ENCODE measurements around the gene GUCA1C. TPM values are rescaled to one million over a fixed set of nuclear protein-coding genes. Genes with fewer than 3 reads are reported as not detected.

The GUCA1C gene, protein sequence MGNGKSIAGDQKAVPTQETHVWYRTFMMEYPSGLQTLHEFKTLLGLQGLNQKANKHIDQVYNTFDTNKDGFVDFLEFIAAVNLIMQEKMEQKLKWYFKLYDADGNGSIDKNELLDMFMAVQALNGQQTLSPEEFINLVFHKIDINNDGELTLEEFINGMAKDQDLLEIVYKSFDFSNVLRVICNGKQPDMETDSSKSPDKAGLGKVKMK
- not detected in 2 replicates for total RNA-seq (2011; cell fraction: chromatin; rRNA removed; ENCODE audit: low replicate concordance)
- total RNA-seq (2011; cell fraction: nucleolus; rRNA removed): not detected in 2 replicates
- not detected in 2 replicates for total RNA-seq (2011; cell fraction: nucleoplasm; rRNA removed)
- total RNA-seq (2014; rRNA removed): not detected in 2 replicates
- total RNA-seq (2014; rRNA removed; fragmentation: Illumina TruSeq; extraction: Trizol): not detected in 2 replicates
- total RNA-seq (2015; rRNA removed; fragmentation: Illumina TruSeq; extraction: Trizol): not detected in 2 replicates
- total RNA-seq (2021): not detected in 2 replicates
- polyA plus RNA-seq (2011; rRNA removed): not detected in 2 replicates
- not detected in 2 replicates for polyA plus RNA-seq (2011; cell fraction: cytosol; rRNA removed)
- polyA plus RNA-seq (2011; cell fraction: nucleus; rRNA removed): not detected in 2 replicates
- polyA plus RNA-seq (2012): not detected in 2 replicates
- not detected in 2 replicates for polyA plus RNA-seq (2014; fragmentation: Illumina TruSeq; extraction: Trizol)
- not detected for polyA plus RNA-seq (2014; fragmentation: Nextera tagmentation; extraction: Ambion mirVana)
- polyA plus RNA-seq (2014; rRNA removed): not detected in 2 replicates
- not detected in 2 replicates for polyA minus RNA-seq (2011; rRNA and poly(A)+ RNA removed)
- polyA minus RNA-seq (2011; cell fraction: cytosol; rRNA and poly(A)+ RNA removed): not detected in 2 replicates
- polyA minus RNA-seq (2011; cell fraction: nucleus; rRNA and poly(A)+ RNA removed): not detected in 2 replicates
- percentile 5 among the genes with signal in this experiment for Bru-seq, nascent RNA
- percentile 6 among the genes with signal in this experiment for BruChase-seq, experiment 1, labeled RNA remaining after a 2-hour chase
- not detected for BruChase-seq, experiment 2, labeled RNA remaining after a 6-hour chase
- long read RNA-seq, experiment 1: 0 reads
- long read RNA-seq, experiment 2: 0 reads
- long read RNA-seq, experiment 3: 0 reads

DNA sequence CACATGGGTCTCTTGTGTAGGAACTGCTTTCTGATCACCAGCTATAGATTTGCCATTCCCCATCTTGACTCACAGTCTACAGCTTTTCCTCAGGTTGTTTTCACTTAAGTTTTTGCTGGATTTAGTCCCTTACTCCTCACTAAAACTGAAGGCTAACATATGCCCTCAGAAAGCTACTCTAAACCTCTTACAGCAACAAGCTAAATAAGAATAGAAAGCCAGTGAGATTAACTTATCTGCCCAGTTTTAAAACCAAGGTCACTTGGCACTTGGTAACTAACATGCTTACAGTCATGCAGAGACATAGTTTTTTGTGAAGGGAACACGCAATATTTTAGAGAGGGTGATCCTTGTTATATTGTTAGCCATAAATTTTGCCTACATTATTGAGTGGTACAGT is at the start of gene GUCA1C:
GUCA1C (minus strand) TSS at position 180 of the 400 bp plus-strand sequence; CDS start at position 63, 117 bp downstream.
- no peak within 1 kb of the TSS for H3K4me3 ChIP-seq
- BruUV-seq (replicated peaks): no TSS peak
- in situ Hi-C loops (cut with MboI): no loop called here
- intact Hi-C loops (cut with micrococcal nuclease): no loop called here
- 0% methylated on average over 1 of the region's 1 CpG for WGBS (ENCODE audit: insufficient coverage, low coverage, missing lambda C conversion rate)
- POLR2A ChIA-PET: interaction anchor here (1.1 kb wide), 1 partner anchor 68 kb away, joined by 3 read pairs; no protein-coding TSS in a partner anchor
- no peaks in the 10 kb centered on the region for H4K20me1 ChIP-seq (replicated peaks; ENCODE audit: control insufficient read depth, insufficient read depth, low read length)
- TF ChIP-seq HLTF (IDR thresholded peaks at IDR 0.05) (no peak), PTRF (tag; IDR thresholded peaks at IDR 0.05) (no peak), NONO (IDR thresholded peaks at IDR 0.05; ENCODE audit: low read depth in 2 of 2, low read length in 1 of 2) (no peak), NFYB (IDR thresholded peaks at IDR 0.05; ENCODE audit: extremely low read depth, insufficient read length) (no peak), PML (IDR thresholded peaks at IDR 0.05; ENCODE audit: low read length) (no peak), ZZZ3 (IDR thresholded peaks at IDR 0.05) (no peak), ZNF311 (CRISPR knock-in tag; IDR thresholded peaks at IDR 0.05) (no peak)
- TF ChIP-seq, protein P1, sequence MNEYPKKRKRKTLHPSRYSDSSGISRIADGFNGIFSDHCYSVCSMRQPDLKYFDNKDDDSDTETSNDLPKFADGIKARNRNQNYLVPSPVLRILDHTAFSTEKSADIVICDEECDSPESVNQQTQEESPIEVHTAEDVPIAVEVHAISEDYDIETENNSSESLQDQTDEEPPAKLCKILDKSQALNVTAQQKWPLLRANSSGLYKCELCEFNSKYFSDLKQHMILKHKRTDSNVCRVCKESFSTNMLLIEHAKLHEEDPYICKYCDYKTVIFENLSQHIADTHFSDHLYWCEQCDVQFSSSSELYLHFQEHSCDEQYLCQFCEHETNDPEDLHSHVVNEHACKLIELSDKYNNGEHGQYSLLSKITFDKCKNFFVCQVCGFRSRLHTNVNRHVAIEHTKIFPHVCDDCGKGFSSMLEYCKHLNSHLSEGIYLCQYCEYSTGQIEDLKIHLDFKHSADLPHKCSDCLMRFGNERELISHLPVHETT (CRISPR knock-in tag; conservative IDR thresholded peaks at IDR 0.05 in 1 of 2, IDR thresholded peaks at IDR 0.05 in 1 of 2): no peak
- TF ChIP-seq, protein P2, sequence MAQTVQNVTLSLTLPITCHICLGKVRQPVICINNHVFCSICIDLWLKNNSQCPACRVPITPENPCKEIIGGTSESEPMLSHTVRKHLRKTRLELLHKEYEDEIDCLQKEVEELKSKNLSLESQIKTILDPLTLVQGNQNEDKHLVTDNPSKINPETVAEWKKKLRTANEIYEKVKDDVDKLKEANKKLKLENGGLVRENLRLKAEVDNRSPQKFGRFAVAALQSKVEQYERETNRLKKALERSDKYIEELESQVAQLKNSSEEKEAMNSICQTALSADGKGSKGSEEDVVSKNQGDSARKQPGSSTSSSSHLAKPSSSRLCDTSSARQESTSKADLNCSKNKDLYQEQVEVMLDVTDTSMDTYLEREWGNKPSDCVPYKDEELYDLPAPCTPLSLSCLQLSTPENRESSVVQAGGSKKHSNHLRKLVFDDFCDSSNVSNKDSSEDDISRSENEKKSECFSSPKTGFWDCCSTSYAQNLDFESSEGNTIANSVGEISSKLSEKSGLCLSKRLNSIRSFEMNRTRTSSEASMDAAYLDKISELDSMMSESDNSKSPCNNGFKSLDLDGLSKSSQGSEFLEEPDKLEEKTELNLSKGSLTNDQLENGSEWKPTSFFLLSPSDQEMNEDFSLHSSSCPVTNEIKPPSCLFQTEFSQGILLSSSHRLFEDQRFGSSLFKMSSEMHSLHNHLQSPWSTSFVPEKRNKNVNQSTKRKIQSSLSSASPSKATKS (CRISPR knock-in tag; IDR thresholded peaks at IDR 0.05): no peak
- no peak within 1 kb of the TSS for H3K9ac ChIP-seq (ENCODE audit: insufficient read depth in 1 of 2, low read depth in 2 of 2, low read length in 2 of 2)
- H3K79me2 ChIP-seq (ENCODE audit: control insufficient read depth, insufficient read depth, low read length): no peaks in the 10 kb centered on the region
- no peak for ATAC-seq
- H3K9me3 ChIP-seq (replicated peaks; ENCODE audit: control insufficient read depth, insufficient read depth, low read depth, low read length): no peaks in the 10 kb centered on the region
- CTCF ChIA-PET (ENCODE audit: low intra/inter-chr PET ratio): no interaction called here
- no peaks in the 10 kb centered on the region for H3K4me1 ChIP-seq (replicated peaks in 1 of 2; ENCODE audit: control insufficient read depth in 2 of 2, insufficient read depth in 2 of 2, low read length in 2 of 2)
- no peaks in the 10 kb centered on the region for H3K9me1 ChIP-seq (ENCODE audit: control insufficient read depth, insufficient read depth, low read length)
- H2AFZ ChIP-seq (ENCODE audit: low read depth, low read length): no peak within 1 kb of the TSS
- FAIRE-seq: no peak
- no peak within 1 kb of the TSS for H3K27ac ChIP-seq (ENCODE audit: extremely low read depth, low read depth, low read length)
- no peak for DNase-seq (ENCODE audit: extremely low read depth in 1 of 4, low spot score in 3 of 4)
- no peaks in the 10 kb centered on the region for H3K27me3 ChIP-seq (ENCODE audit: control insufficient read depth in 2 of 2, insufficient read depth in 2 of 2, low read length in 2 of 2)
- no peaks in the 10 kb centered on the region for H3K36me3 ChIP-seq (ENCODE audit: control insufficient read depth, insufficient read depth, low read length)
- H3K4me2 ChIP-seq (ENCODE audit: insufficient read depth, low read length): no peak within 1 kb of the TSS

Data from K562 (cell line).